ENCODE results near the gene TGFB2. TPM values are rescaled to one million over a fixed set of nuclear protein-coding genes. Genes with fewer than 3 reads are reported as not detected.

TGFB2 gene
- total RNA-seq, 4 donors from 2014 or later = 0.38 to 6.8 (median 2.4) TPM

- no peak for TF ChIP-seq CTCF (IDR thresholded peaks at IDR 0.05; ENCODE audit: low read depth)
Measured at GRCh38 chr1:218462587-218462986, 117.5 kb downstream of the TGFB2 start.

DNA sequence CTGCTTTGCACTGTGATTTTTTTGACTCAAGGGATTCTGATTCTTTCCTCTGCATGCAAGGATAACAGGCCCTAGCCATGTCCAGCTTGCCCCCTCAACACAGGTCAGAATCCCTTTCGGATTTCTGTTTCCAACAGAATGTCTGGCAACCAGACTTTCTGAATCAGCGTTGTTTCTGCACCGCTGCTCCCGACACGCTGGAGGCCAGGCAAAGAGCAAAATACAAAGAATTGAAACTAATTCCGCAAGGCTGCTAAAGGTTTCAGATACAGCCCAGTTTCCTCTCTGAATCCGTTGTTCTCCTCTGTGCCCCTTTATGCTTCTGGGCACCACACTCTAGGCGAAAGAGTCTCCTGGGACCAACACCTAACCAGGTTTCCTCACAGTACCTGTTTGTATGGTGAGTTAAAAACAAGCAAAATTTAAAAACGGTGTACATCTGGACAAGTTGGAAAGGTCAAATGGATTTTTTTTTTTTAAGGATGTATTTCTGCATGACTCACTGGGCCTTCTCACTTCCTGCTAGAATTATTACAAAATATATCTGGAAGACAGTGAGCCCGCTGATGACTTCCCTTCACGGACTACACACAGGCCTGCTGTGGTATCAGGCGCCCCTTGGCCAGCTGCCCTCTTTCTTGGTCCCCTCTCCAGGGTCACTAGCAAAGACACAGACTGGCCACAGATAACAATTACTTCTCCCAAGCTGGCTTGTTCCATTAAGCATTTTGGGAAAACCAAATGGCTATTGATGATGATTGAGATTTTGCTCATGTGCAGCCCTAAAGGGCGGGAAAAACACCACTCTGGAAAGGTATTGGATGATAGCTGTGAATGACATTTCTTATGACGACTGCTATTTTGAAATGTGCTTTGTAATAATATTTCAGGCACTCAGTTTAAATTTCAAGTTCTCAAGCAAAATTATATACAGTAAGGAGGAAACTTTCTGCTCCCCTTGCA lies 118.3 kb downstream of the TGFB2 start:
- no peak for TF ChIP-seq CTCF (IDR thresholded peaks at IDR 0.05; ENCODE audit: low read depth)

- TF ChIP-seq CTCF (IDR thresholded peaks at IDR 0.05; ENCODE audit: low read depth) = no peak
Measured at GRCh38 chr1:218464871-218465270, 119.7 kb downstream of the TGFB2 start.

DNA sequence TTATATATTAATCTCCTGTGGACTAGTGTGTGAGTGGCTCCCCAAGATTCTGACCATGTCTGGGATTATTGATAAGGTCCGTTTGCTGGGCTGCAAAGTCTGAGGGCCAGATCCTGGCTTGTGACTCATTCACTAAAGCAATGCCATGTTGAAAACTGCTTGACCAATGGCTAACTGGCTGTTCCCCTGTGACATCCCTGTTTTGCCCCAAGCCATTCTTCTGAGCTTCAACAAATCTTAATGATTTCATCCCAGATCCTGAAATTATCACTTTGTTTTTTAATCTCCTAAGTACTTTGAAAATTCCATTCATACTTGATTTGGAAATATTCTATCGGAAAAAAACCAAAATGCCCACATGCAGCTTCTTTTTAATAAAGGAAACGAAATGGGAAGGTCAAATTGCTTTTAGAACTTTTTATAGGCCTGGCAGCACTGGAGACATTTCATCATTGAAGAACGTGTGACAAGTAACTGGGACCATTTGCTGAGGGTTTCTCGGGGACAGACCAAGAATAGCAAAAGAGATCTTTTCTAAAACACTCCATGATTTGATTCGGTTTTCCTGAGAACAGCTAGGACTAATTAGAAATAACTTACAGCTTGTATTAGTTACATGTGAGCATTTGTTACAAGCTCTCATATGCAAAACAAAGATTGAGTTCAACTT lies 121.3 kb downstream of the TGFB2 start:
- no peak for TF ChIP-seq CTCF (IDR thresholded peaks at IDR 0.05; ENCODE audit: low read depth)

- TF ChIP-seq CTCF (IDR thresholded peaks at IDR 0.05; ENCODE audit: low read depth) = no peak
Measured at GRCh38 chr1:218467101-218468072, 122.3 kb downstream of the TGFB2 start.

- TF ChIP-seq CTCF (IDR thresholded peaks at IDR 0.05; ENCODE audit: low read depth) = no peak
Measured at GRCh38 chr1:218468711-218469110, 123.6 kb downstream of the TGFB2 start.

Data from subcutaneous adipose tissue (tissue), 4 donors.